Glomerular visceral epithelial cell (primary cell): Measurements from ENCODE around the gene CEP170B.
"Not testable (repeated sequence)": the region's sequence is repeated elsewhere in the genome, so short reads cannot be mapped to it uniquely, and the experiment has no call there.

Source experiments
- DNase-seq: peaks from one replicate; pipeline ENCODE4 v3.0.0-alpha.2; 2016; ENCODE audit errors: extremely low spot score

The CEP170B gene

GRCh38 chr14:104944436-104945205 lies 79.6 kb downstream of the CEP170B start:
- DNase-seq: not testable (repeated sequence)

- not testable (repeated sequence) for DNase-seq
These were observed 80.2 kb downstream of the CEP170B start for GRCh38 chr14:104945266-104945665.
